Osteoblast (primary cell): ENCODE data around the gene B4GALNT1. TPM values are rescaled to one million over a fixed set of nuclear protein-coding genes. Genes with fewer than 3 reads are reported as not detected.

Experiments used
- DNase-seq: peaks from one replicate; pipeline ENCODE4 v3.0.0; 2011; ENCODE audit warnings: low spot score, mixed read lengths; ENCODE audit not compliant: insufficient read length; ENCODE audit errors: missing footprints
- H2AFZ ChIP-seq: 2 replicates; pipeline ENCODE4 v1.6.0; 2011; ENCODE audit warnings: mild to moderate bottlenecking, low read length
- H3K27ac ChIP-seq: 2 replicates; pipeline ENCODE4 v1.5.1; 2011; ENCODE audit warnings: mild to moderate bottlenecking, low read depth, low read length, moderate library complexity
- H3K27me3 ChIP-seq: 2 replicates; pipeline ENCODE4 v1.6.0; 2012; ENCODE audit warnings: mild to moderate bottlenecking, control low read depth, inconsistent platforms, low read length, moderate library complexity; ENCODE audit not compliant: insufficient read depth
- H3K36me3 ChIP-seq: 2 replicates; pipeline ENCODE4 v1.5.1; 2011; ENCODE audit warnings: mild to moderate bottlenecking, low read length, control low read depth, moderate library complexity; ENCODE audit not compliant: insufficient read depth
- H3K4me1 ChIP-seq: 2 replicates; pipeline ENCODE4 v1.5.1; 2011; ENCODE audit warnings: mild to moderate bottlenecking, low read length, control low read depth, moderate library complexity; ENCODE audit not compliant: insufficient read depth
- H3K4me2 ChIP-seq: 2 replicates; pipeline ENCODE4 v1.6.0; 2011; ENCODE audit warnings: mild to moderate bottlenecking, low read length; ENCODE audit not compliant: insufficient read depth
- H3K4me3 ChIP-seq: fragments of 200-600 bp; sonication (generic); 3 replicates; pipeline ENCODE4 v1.5.1; 2012; ENCODE audit warnings: mild to moderate bottlenecking, low read length, inconsistent platforms; ENCODE audit not compliant: insufficient read depth
- H3K79me2 ChIP-seq: 2 replicates; pipeline ENCODE4 v1.6.0; 2012; ENCODE audit warnings: mild to moderate bottlenecking, low read length, control low read depth, inconsistent platforms; ENCODE audit not compliant: insufficient read depth
- H3K9me3 ChIP-seq: 2 replicates; pipeline ENCODE4 v1.5.1; 2011; ENCODE audit warnings: low read depth, low read length, control low read depth
- H4K20me1 ChIP-seq: 2 replicates; pipeline ENCODE4 v1.6.0; 2012; ENCODE audit warnings: mild to moderate bottlenecking, low read length, control low read depth; ENCODE audit not compliant: insufficient read depth
- total RNA-seq: library from RNA; depleted of rRNA; stranded (reverse); fragments of >200 nt; gene quantifications from 2 replicates; pipeline ENCODE4 v1.2.3, GENCODE V29; 2012
- TF ChIP-seq, protein P1 (sequence below): IDR thresholded peaks from 2 replicates; pipeline ENCODE4 v1.5.1; 2011; ENCODE audit warnings: mild to moderate bottlenecking, low read depth, low read length, moderate library complexity; ENCODE audit errors: extremely low read depth

B4GALNT1 gene
- total RNA-seq, 1 donor, result 1.1 TPM

DNA sequence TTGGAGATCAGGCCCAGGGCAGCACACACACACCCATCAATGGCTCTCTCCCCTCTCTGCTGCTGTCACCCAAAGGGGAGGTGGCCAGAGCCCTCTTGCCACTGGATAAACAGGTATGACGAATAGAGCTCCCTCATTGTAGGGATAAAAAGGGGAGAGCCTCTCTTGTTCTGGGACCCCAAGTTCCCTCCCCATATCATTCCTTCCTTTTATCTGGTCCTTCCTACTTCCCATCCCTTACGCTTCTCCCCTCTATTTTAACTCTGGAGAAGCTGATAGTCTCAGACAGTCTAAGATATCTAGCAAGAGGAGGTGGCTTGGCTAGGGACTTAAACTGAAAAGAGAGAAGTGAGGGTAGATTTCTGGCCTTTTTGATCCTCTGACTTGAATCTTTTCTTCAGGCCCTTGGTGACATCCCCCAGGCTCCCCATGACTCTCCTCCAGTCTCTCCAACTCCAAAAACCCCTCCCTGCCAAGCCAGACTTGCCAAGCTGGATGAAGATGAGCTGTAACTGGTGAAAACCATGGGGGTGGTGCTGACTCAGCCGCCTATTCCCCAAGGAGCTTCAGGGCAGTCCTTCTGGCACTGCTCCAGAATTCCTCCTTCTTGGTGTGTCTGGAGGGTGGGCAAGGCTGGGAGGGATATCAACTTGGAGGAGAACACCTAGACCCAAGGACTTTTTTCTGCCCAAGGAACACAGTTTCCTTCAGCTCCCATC, 16.5 kb downstream of the B4GALNT1 start:
- Histone ChIP-seq H3K27me3 (peaks cover 23% of the 10 kb centered on the region), H4K20me1 (no peaks in the 10 kb centered on the region), H2AFZ (no peak overlapping the region), H3K27ac (no peak overlapping the region), H3K4me2 (no peak overlapping the region), H3K9me3 (no peaks in the 10 kb centered on the region), H3K4me3 (no peak overlapping the region), H3K4me1 (peaks cover 14% of the 10 kb centered on the region), H3K79me2 (no peaks in the 10 kb centered on the region), H3K36me3 (peaks cover 7% of the 10 kb centered on the region)
- TF ChIP-seq, protein P1, sequence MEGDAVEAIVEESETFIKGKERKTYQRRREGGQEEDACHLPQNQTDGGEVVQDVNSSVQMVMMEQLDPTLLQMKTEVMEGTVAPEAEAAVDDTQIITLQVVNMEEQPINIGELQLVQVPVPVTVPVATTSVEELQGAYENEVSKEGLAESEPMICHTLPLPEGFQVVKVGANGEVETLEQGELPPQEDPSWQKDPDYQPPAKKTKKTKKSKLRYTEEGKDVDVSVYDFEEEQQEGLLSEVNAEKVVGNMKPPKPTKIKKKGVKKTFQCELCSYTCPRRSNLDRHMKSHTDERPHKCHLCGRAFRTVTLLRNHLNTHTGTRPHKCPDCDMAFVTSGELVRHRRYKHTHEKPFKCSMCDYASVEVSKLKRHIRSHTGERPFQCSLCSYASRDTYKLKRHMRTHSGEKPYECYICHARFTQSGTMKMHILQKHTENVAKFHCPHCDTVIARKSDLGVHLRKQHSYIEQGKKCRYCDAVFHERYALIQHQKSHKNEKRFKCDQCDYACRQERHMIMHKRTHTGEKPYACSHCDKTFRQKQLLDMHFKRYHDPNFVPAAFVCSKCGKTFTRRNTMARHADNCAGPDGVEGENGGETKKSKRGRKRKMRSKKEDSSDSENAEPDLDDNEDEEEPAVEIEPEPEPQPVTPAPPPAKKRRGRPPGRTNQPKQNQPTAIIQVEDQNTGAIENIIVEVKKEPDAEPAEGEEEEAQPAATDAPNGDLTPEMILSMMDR, result no peak
- peak; percentile 94 for DNase-seq

DNA sequence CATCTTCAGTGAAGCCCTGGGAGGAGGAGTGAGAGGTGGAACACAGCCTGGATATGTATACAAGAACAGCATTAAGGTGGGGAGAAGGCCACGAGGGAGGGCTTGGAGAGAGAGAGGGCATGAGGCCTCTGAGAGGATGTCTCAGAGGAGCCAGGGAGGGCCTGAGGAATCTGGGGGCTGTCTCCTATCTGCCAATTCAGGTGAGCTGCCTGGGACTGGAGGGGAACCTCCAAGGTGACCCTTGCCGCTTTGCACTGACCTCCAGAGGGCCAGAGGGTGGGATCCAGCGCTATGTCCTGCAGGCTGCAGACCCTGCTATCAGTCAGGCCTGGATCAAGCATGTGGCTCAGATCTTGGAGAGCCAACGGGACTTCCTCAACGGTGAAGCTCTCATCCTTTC, 17.4 kb downstream of the B4GALNT1 start:
- Histone ChIP-seq H3K4me1 (peaks cover 14% of the 10 kb centered on the region), H3K4me2 (no peak overlapping the region), H3K27ac (no peak overlapping the region), H2AFZ (no peak overlapping the region), H3K27me3 (peaks cover 14% of the 10 kb centered on the region), H3K4me3 (no peak overlapping the region), H3K36me3 (peaks cover 7% of the 10 kb centered on the region), H4K20me1 (no peaks in the 10 kb centered on the region), H3K79me2 (no peaks in the 10 kb centered on the region), H3K9me3 (no peaks in the 10 kb centered on the region)
- DNase-seq, result no peak
- TF ChIP-seq, protein P1, result no peak

GRCh38 chr12:57614948-57615500, 18.0 kb downstream of the B4GALNT1 start:
- Histone ChIP-seq H3K27ac (no peak overlapping the region), H3K4me1 (peaks cover 17% of the 10 kb centered on the region), H3K36me3 (peaks cover 7% of the 10 kb centered on the region), H3K4me3 (no peak overlapping the region), H3K9me3 (no peaks in the 10 kb centered on the region), H3K27me3 (peaks cover 8% of the 10 kb centered on the region), H2AFZ (no peak overlapping the region), H3K79me2 (no peaks in the 10 kb centered on the region), H3K4me2 (no peak overlapping the region), H4K20me1 (no peaks in the 10 kb centered on the region)
- DNase-seq, result peak; percentile 73
- TF ChIP-seq, protein P1, result no peak

DNA sequence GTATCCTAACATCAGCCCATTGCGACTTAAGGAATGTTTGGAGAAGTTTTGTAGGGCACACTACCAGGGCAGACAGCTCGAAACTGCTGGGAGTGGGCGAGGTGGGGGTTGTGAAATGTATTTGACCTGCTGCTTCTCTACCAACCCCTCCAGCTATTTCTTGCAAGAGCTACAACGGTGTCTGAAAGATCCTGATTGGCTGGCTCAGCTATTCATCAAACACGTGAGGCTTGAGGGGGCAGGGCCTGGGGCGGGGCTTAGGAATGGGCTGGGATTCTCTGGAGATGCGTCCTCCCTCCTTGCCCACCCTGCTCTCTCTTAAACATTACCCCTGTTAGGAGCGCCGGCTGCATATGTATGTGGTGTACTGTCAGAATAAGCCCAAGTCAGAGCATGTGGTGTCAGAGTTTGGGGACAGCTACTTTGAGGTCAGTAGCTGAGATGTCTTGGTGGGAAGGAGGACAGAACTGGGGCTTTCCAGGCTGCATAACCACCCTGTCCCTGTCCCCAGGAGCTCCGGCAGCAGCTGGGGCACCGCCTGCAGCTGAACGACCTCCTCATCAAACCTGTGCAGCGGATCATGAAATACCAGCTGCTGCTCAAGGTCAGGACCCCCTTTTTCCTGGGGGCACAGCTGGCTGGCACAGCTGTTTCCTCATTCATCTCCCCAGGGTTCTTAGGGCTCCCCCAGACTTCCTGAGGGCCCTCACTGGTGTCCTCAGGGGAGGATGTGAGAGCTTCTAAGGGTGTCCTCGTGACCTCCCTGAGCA, 18.6 kb downstream of the B4GALNT1 start:
- peak; percentile 88 for DNase-seq

More for the DNA sequence above, 18.6 kb downstream of the B4GALNT1 start:
- no peak overlapping the region for H3K4me2 ChIP-seq
- H4K20me1 ChIP-seq, result no peaks in the 10 kb centered on the region
- H3K36me3 ChIP-seq, result peaks cover 7% of the 10 kb centered on the region
- no peaks in the 10 kb centered on the region for H3K79me2 ChIP-seq
- no peak overlapping the region for H3K4me3 ChIP-seq
- no peak overlapping the region for H2AFZ ChIP-seq
- TF ChIP-seq, protein P1, result no peak
- no peak overlapping the region for H3K27ac ChIP-seq
- peaks cover 17% of the 10 kb centered on the region for H3K4me1 ChIP-seq
- H3K27me3 ChIP-seq, result peaks cover 4% of the 10 kb centered on the region
- H3K9me3 ChIP-seq, result no peaks in the 10 kb centered on the region
